ENCODE measurements around the gene TLK1.
A peak's percentile ranks its signal among the peaks of the same experiment; 100 is the strongest.
"Not testable (repeated sequence)": the region's sequence is repeated elsewhere in the genome, so short reads cannot be mapped to it uniquely, and the experiment has no call there.

TLK1 gene

GRCh38 chr2:171139860-171140259 lies 20.8 kb downstream of the TLK1 start:
- no peak for DNase-seq

- DNase-seq, result no peak
Measured at GRCh38 chr2:171136024-171136423, 24.7 kb downstream of the TLK1 start.

- DNase-seq, result no peak
Measured at GRCh38 chr2:171134624-171135230, 26.0 kb downstream of the TLK1 start.

- no peak for DNase-seq
Measured at GRCh38 chr2:171132086-171132485, 28.6 kb downstream of the TLK1 start.

GRCh38 chr2:171128461-171128860 lies 32.2 kb downstream of the TLK1 start:
- no peak for DNase-seq

- no peak for DNase-seq
Measured at GRCh38 chr2:171124541-171124940, 36.2 kb downstream of the TLK1 start.

- no peak for DNase-seq
Measured at GRCh38 chr2:171109571-171109970, 51.1 kb downstream of the TLK1 start.

GRCh38 chr2:171109020-171109419 lies 51.7 kb downstream of the TLK1 start:
- no peak for DNase-seq

- DNase-seq, result no peak
Measured at GRCh38 chr2:171107803-171108202, 52.9 kb downstream of the TLK1 start.

GRCh38 chr2:171104379-171104778 lies 56.3 kb downstream of the TLK1 start:
- no peak for DNase-seq

GRCh38 chr2:171102802-171103201 lies 57.9 kb downstream of the TLK1 start:
- peak; percentile 57 for DNase-seq

GRCh38 chr2:171100370-171100769 lies 60.3 kb downstream of the TLK1 start:
- no peak for DNase-seq

- DNase-seq, result no peak
Measured at GRCh38 chr2:171098607-171099006, 62.1 kb downstream of the TLK1 start.

- DNase-seq, result no peak
Measured at GRCh38 chr2:171095014-171095582, 65.6 kb downstream of the TLK1 start.

- DNase-seq, result not testable (repeated sequence)
Measured at GRCh38 chr2:171091517-171091916, 69.2 kb downstream of the TLK1 start.

GRCh38 chr2:171089489-171089888 lies 71.2 kb downstream of the TLK1 start:
- no peak for DNase-seq

- no peak for DNase-seq
Measured at GRCh38 chr2:171088057-171088834, 72.4 kb downstream of the TLK1 start.

- no peak for DNase-seq
Measured at GRCh38 chr2:171087547-171087946, 73.1 kb downstream of the TLK1 start.

- DNase-seq, result no peak
Measured at GRCh38 chr2:171086352-171087290, 74.1 kb downstream of the TLK1 start.

GRCh38 chr2:171084128-171084527 lies 76.6 kb downstream of the TLK1 start:
- no peak for DNase-seq

GRCh38 chr2:171083451-171083850 lies 77.2 kb downstream of the TLK1 start:
- DNase-seq, result no peak

GRCh38 chr2:171081649-171082111 lies 79.0 kb downstream of the TLK1 start:
- DNase-seq, result no peak

- DNase-seq, result no peak
Measured at GRCh38 chr2:171080607-171081006, 80.1 kb downstream of the TLK1 start.
